ENCODE results near the gene PTPRCAP.

PTPRCAP gene

GRCh38 chr11:67413266-67413849 lies 24.1 kb downstream of the PTPRCAP start:
- no peak for DNase-seq (ENCODE audit: low read depth, low spot score)
- Histone ChIP-seq H3K27ac (ENCODE audit: low read length) (no peak overlapping the region), H3K27me3 (ENCODE audit: control insufficient read depth, insufficient read depth, low read length) (no peaks in the 10 kb centered on the region), H3K4me1 (ENCODE audit: control insufficient read depth, insufficient read depth, low read length) (peaks cover 11% of the 10 kb centered on the region), H3K36me3 (ENCODE audit: control insufficient read depth, insufficient read depth, low read length) (no peaks in the 10 kb centered on the region), H3K9me3 (ENCODE audit: control insufficient read depth, insufficient read depth, low read length) (no peaks in the 10 kb centered on the region), H3K4me3 (ENCODE audit: low read length) (no peak overlapping the region)
- no CpG with 5 or more reads among the region's 2 CpGs for WGBS (ENCODE audit: insufficient coverage, insufficient read length)

- Histone ChIP-seq H3K9me3 (ENCODE audit: control insufficient read depth, insufficient read depth, low read length) (no peaks in the 10 kb centered on the region), H3K36me3 (ENCODE audit: control insufficient read depth, insufficient read depth, low read length) (no peaks in the 10 kb centered on the region), H3K27me3 (ENCODE audit: control insufficient read depth, insufficient read depth, low read length) (no peaks in the 10 kb centered on the region), H3K4me1 (ENCODE audit: control insufficient read depth, insufficient read depth, low read length) (peaks cover 11% of the 10 kb centered on the region), H3K4me3 (ENCODE audit: low read length) (no peak overlapping the region), H3K27ac (ENCODE audit: low read length) (no peak overlapping the region)
- DNase-seq (ENCODE audit: low read depth, low spot score), result no peak
- no CpG with 5 or more reads among the region's 9 CpGs for WGBS (ENCODE audit: insufficient coverage, insufficient read length)
These were observed 24.8 kb downstream of the PTPRCAP start for GRCh38 chr11:67412495-67413179.

DNA sequence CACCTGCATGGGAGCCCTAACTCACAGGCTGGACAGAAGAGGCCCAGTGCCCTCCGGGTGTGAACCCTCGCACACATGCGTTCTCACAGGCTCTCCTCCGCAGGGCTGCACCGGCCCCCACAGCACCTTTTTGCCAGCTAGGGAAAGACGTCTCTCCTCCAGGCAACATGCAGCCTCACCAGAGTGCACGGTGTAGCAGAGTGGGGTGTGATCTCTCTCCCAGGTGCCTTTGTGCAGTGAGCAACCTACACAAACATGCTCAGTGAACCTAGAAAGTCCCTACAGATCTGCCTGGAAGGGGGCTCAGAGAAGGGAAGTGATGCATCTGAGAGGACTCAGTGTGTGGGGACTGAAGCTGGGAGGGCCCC lies 25.7 kb downstream of the PTPRCAP start:
- WGBS (ENCODE audit: insufficient coverage, insufficient read length), result no CpG with 5 or more reads among the region's 7 CpGs
- no peaks in the 10 kb centered on the region for H3K36me3 ChIP-seq (ENCODE audit: control insufficient read depth, insufficient read depth, low read length)
- DNase-seq (ENCODE audit: low read depth, low spot score), result no peak
- H3K4me1 ChIP-seq (ENCODE audit: control insufficient read depth, insufficient read depth, low read length), result peaks cover 9% of the 10 kb centered on the region
- H3K27me3 ChIP-seq (ENCODE audit: control insufficient read depth, insufficient read depth, low read length), result no peaks in the 10 kb centered on the region
- no peaks in the 10 kb centered on the region for H3K9me3 ChIP-seq (ENCODE audit: control insufficient read depth, insufficient read depth, low read length)
- no peak overlapping the region for H3K27ac ChIP-seq (ENCODE audit: low read length)
- no peak overlapping the region for H3K4me3 ChIP-seq (ENCODE audit: low read length)

GRCh38 chr11:67410984-67411784 lies 26.3 kb downstream of the PTPRCAP start:
- Histone ChIP-seq H3K27ac (ENCODE audit: low read length) (no peak overlapping the region), H3K27me3 (ENCODE audit: control insufficient read depth, insufficient read depth, low read length) (no peaks in the 10 kb centered on the region), H3K36me3 (ENCODE audit: control insufficient read depth, insufficient read depth, low read length) (no peaks in the 10 kb centered on the region), H3K9me3 (ENCODE audit: control insufficient read depth, insufficient read depth, low read length) (no peaks in the 10 kb centered on the region), H3K4me3 (ENCODE audit: low read length) (no peak overlapping the region), H3K4me1 (ENCODE audit: control insufficient read depth, insufficient read depth, low read length) (peaks cover 7% of the 10 kb centered on the region)
- DNase-seq (ENCODE audit: low read depth, low spot score), result no peak
- no CpG with 5 or more reads among the region's 17 CpGs for WGBS (ENCODE audit: insufficient coverage, insufficient read length)

- no CpG with 5 or more reads among the region's 15 CpGs for WGBS (ENCODE audit: insufficient coverage, insufficient read length)
- no peaks in the 10 kb centered on the region for H3K27me3 ChIP-seq (ENCODE audit: control insufficient read depth, insufficient read depth, low read length)
- peaks cover 4% of the 10 kb centered on the region for H3K4me1 ChIP-seq (ENCODE audit: control insufficient read depth, insufficient read depth, low read length)
- H3K27ac ChIP-seq (ENCODE audit: low read length), result no peak overlapping the region
- no peak overlapping the region for H3K4me3 ChIP-seq (ENCODE audit: low read length)
- DNase-seq (ENCODE audit: low read depth, low spot score), result no peak
- no peaks in the 10 kb centered on the region for H3K36me3 ChIP-seq (ENCODE audit: control insufficient read depth, insufficient read depth, low read length)
- H3K9me3 ChIP-seq (ENCODE audit: control insufficient read depth, insufficient read depth, low read length), result no peaks in the 10 kb centered on the region
These were observed 27.1 kb downstream of the PTPRCAP start for GRCh38 chr11:67410369-67410831.

DNA sequence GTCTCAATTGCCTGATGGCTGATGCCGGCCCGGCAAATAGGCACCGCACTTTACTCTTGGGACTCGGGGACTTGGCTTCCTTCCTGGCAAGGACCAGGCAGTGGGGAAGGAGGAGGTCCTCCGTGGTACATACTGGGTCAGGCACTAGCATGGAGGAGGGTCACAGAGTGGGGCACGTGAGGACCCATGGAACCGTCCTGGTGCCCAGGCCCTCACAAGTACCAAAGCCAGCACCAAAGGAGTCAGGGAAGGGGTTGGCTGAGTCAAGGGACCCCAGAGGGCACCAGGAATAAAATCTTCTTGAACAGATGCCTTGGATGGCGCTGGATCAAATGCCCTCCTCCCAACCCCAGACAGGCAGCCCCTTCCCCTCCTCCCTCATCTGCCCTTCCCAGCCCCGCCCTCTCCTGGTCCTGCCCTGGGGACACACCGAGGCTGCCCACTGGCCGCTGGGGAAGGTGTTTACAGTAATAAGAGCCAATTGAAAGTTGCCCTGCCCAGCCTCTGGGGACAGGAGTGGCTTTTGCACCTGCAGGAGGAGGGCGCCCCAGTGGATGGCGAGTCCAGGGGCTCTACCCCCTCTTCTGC lies 27.6 kb downstream of the PTPRCAP start:
- no peak overlapping the region for H3K27ac ChIP-seq (ENCODE audit: low read length)
- DNase-seq (ENCODE audit: low read depth, low spot score), result no peak
- H3K36me3 ChIP-seq (ENCODE audit: control insufficient read depth, insufficient read depth, low read length), result no peaks in the 10 kb centered on the region
- no peaks in the 10 kb centered on the region for H3K27me3 ChIP-seq (ENCODE audit: control insufficient read depth, insufficient read depth, low read length)
- WGBS (ENCODE audit: insufficient coverage, insufficient read length), result no CpG with 5 or more reads among the region's 13 CpGs
- H3K4me1 ChIP-seq (ENCODE audit: control insufficient read depth, insufficient read depth, low read length), result peaks cover 4% of the 10 kb centered on the region
- no peaks in the 10 kb centered on the region for H3K9me3 ChIP-seq (ENCODE audit: control insufficient read depth, insufficient read depth, low read length)
- H3K4me3 ChIP-seq (ENCODE audit: low read length), result no peak overlapping the region

GRCh38 chr11:67409261-67409666 lies 28.2 kb downstream of the PTPRCAP start:
- Histone ChIP-seq H3K36me3 (ENCODE audit: control insufficient read depth, insufficient read depth, low read length) (no peaks in the 10 kb centered on the region), H3K4me1 (ENCODE audit: control insufficient read depth, insufficient read depth, low read length) (peaks cover 4% of the 10 kb centered on the region), H3K4me3 (ENCODE audit: low read length) (no peak overlapping the region), H3K27ac (ENCODE audit: low read length) (no peak overlapping the region), H3K9me3 (ENCODE audit: control insufficient read depth, insufficient read depth, low read length) (no peaks in the 10 kb centered on the region), H3K27me3 (ENCODE audit: control insufficient read depth, insufficient read depth, low read length) (no peaks in the 10 kb centered on the region)
- no peak for DNase-seq (ENCODE audit: low read depth, low spot score)
- no CpG with 5 or more reads among the region's 24 CpGs for WGBS (ENCODE audit: insufficient coverage, insufficient read length)

- DNase-seq (ENCODE audit: low read depth, low spot score), result no peak
- H3K9me3 ChIP-seq (ENCODE audit: control insufficient read depth, insufficient read depth, low read length), result no peaks in the 10 kb centered on the region
- no peak overlapping the region for H3K27ac ChIP-seq (ENCODE audit: low read length)
- H3K27me3 ChIP-seq (ENCODE audit: control insufficient read depth, insufficient read depth, low read length), result no peaks in the 10 kb centered on the region
- H3K4me1 ChIP-seq (ENCODE audit: control insufficient read depth, insufficient read depth, low read length), result peaks cover 4% of the 10 kb centered on the region
- no peak overlapping the region for H3K4me3 ChIP-seq (ENCODE audit: low read length)
- no CpG with 5 or more reads among the region's 18 CpGs for WGBS (ENCODE audit: insufficient coverage, insufficient read length)
- H3K36me3 ChIP-seq (ENCODE audit: control insufficient read depth, insufficient read depth, low read length), result no peaks in the 10 kb centered on the region
These were observed 28.9 kb downstream of the PTPRCAP start for GRCh38 chr11:67408437-67409200.

- Histone ChIP-seq H3K9me3 (ENCODE audit: control insufficient read depth, insufficient read depth, low read length) (no peaks in the 10 kb centered on the region), H3K27me3 (ENCODE audit: control insufficient read depth, insufficient read depth, low read length) (no peaks in the 10 kb centered on the region), H3K4me1 (ENCODE audit: control insufficient read depth, insufficient read depth, low read length) (peaks cover 4% of the 10 kb centered on the region), H3K4me3 (ENCODE audit: low read length) (no peak overlapping the region), H3K27ac (ENCODE audit: low read length) (no peak overlapping the region), H3K36me3 (ENCODE audit: control insufficient read depth, insufficient read depth, low read length) (no peaks in the 10 kb centered on the region)
- no peak for DNase-seq (ENCODE audit: low read depth, low spot score)
- no CpG with 5 or more reads among the region's 12 CpGs for WGBS (ENCODE audit: insufficient coverage, insufficient read length)
These were observed 29.8 kb downstream of the PTPRCAP start for GRCh38 chr11:67407688-67408163.

All from iPS DF 6.9 (cell line).